ENCODE measurements around the gene DLL3.

Gene DLL3

GRCh38 chr19:39546599-39546998, 47.9 kb downstream of the DLL3 start:
- Histone ChIP-seq H3K27me3 (ENCODE audit: control insufficient read depth, insufficient read depth, low read length, poor library complexity, severe bottlenecking) (no peaks in the 10 kb centered on the region), H3K36me3 (ENCODE audit: control insufficient read depth, insufficient read depth, low read length) (no peaks in the 10 kb centered on the region), H3K4me1 (ENCODE audit: control insufficient read depth, insufficient read depth, low read length) (no peaks in the 10 kb centered on the region), H3K27ac (ENCODE audit: insufficient read depth, low read depth, low read length, poor library complexity, severe bottlenecking) (no peak overlapping the region), H3K4me3 (ENCODE audit: insufficient read depth, low read depth, low read length) (no peak overlapping the region), H3K9me3 (ENCODE audit: control insufficient read depth, low read length) (no peaks in the 10 kb centered on the region)
- WGBS, 2 experiments: 79 to 81% methylated on average over 8 of the region's 8 CpGs

DNA sequence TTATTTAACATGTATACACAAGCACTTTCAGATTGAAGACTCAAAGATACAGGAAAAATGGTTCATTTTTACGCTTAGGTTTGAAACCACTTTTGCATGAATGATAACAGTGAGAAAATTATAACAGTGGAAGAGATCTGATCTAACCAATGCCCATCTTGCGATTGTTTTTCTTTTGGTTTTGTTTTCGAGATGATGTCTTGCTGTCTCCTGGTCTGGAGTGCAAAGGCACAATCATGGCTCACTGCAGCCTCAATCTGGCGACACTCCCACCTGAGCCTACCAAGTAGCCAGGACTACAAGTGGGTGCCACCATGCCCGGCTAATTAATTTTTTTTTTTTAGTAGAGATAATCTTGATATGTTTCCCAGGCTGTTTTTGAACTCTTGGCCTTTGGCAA, 51.5 kb downstream of the DLL3 start:
- 89 to 92% methylated on average over 5 of the region's 5 CpGs for WGBS, 2 experiments

GRCh38 chr19:39553082-39553652, 54.4 kb downstream of the DLL3 start:
- no peaks in the 10 kb centered on the region for H3K4me1 ChIP-seq (ENCODE audit: control insufficient read depth, insufficient read depth, low read length)
- H3K9me3 ChIP-seq (ENCODE audit: control insufficient read depth, low read length): no peaks in the 10 kb centered on the region
- H3K4me3 ChIP-seq (ENCODE audit: insufficient read depth, low read depth, low read length): no peak overlapping the region
- WGBS, 2 experiments: 74 to 78% methylated on average over 7 of the region's 7 CpGs
- H3K27me3 ChIP-seq (ENCODE audit: control insufficient read depth, insufficient read depth, low read length, poor library complexity, severe bottlenecking): no peaks in the 10 kb centered on the region
- H3K36me3 ChIP-seq (ENCODE audit: control insufficient read depth, insufficient read depth, low read length): no peaks in the 10 kb centered on the region
- no peak overlapping the region for H3K27ac ChIP-seq (ENCODE audit: insufficient read depth, low read depth, low read length, poor library complexity, severe bottlenecking)

More for the DNA sequence above, 51.5 kb downstream of the DLL3 start:
- H3K9me3 ChIP-seq (ENCODE audit: control insufficient read depth, low read length): no peaks in the 10 kb centered on the region
- H3K27me3 ChIP-seq (ENCODE audit: control insufficient read depth, insufficient read depth, low read length, poor library complexity, severe bottlenecking): no peaks in the 10 kb centered on the region
- no peaks in the 10 kb centered on the region for H3K4me1 ChIP-seq (ENCODE audit: control insufficient read depth, insufficient read depth, low read length)
- H3K4me3 ChIP-seq (ENCODE audit: insufficient read depth, low read depth, low read length): no peak overlapping the region
- no peak overlapping the region for H3K27ac ChIP-seq (ENCODE audit: insufficient read depth, low read depth, low read length, poor library complexity, severe bottlenecking)
- no peaks in the 10 kb centered on the region for H3K36me3 ChIP-seq (ENCODE audit: control insufficient read depth, insufficient read depth, low read length)

GRCh38 chr19:39554701-39555311, 56.1 kb downstream of the DLL3 start:
- Histone ChIP-seq H3K36me3 (ENCODE audit: control insufficient read depth, insufficient read depth, low read length) (no peaks in the 10 kb centered on the region), H3K27ac (ENCODE audit: insufficient read depth, low read depth, low read length, poor library complexity, severe bottlenecking) (no peak overlapping the region), H3K4me1 (ENCODE audit: control insufficient read depth, insufficient read depth, low read length) (no peaks in the 10 kb centered on the region), H3K4me3 (ENCODE audit: insufficient read depth, low read depth, low read length) (no peak overlapping the region), H3K9me3 (ENCODE audit: control insufficient read depth, low read length) (no peaks in the 10 kb centered on the region), H3K27me3 (ENCODE audit: control insufficient read depth, insufficient read depth, low read length, poor library complexity, severe bottlenecking) (no peaks in the 10 kb centered on the region)
- 79 to 84% methylated on average over 4 of the region's 4 CpGs for WGBS, 2 experiments

DNA sequence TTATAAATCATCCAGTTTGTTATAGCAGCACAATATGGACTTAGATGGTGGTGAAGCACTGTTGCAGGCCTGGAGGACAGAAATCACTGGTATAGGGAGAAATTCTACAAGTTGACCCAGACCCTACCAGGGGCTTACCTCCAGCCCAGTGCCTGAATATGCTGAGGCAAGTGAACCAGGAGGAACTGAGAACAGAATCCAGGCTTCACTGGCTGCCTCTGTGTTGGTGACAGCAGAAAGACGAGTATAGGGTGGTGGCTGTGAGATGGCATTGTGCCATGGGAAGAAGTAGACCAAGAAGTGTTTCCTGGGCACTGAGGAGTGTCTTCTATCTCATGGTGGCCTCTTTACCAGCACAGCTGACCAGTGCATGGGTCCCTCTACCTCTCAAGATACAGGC, 57.1 kb downstream of the DLL3 start:
- no peak overlapping the region for H3K4me3 ChIP-seq (ENCODE audit: insufficient read depth, low read depth, low read length)
- 67 to 76% methylated on average over 1 of the region's 1 CpG for WGBS, 2 experiments
- H3K36me3 ChIP-seq (ENCODE audit: control insufficient read depth, insufficient read depth, low read length): no peaks in the 10 kb centered on the region
- H3K27me3 ChIP-seq (ENCODE audit: control insufficient read depth, insufficient read depth, low read length, poor library complexity, severe bottlenecking): no peaks in the 10 kb centered on the region
- H3K4me1 ChIP-seq (ENCODE audit: control insufficient read depth, insufficient read depth, low read length): no peaks in the 10 kb centered on the region
- no peak overlapping the region for H3K27ac ChIP-seq (ENCODE audit: insufficient read depth, low read depth, low read length, poor library complexity, severe bottlenecking)
- no peaks in the 10 kb centered on the region for H3K9me3 ChIP-seq (ENCODE audit: control insufficient read depth, low read length)
